Measurements from ENCODE around the gene CEP192. TPM values are rescaled to one million over a fixed set of nuclear protein-coding genes. Genes with fewer than 3 reads are reported as not detected.

CEP192 gene
- total and polyA plus RNA-seq, 2 of the 4 experiments (the other 2 are of a cell fraction): 17.2 to 29.0 TPM

DNA sequence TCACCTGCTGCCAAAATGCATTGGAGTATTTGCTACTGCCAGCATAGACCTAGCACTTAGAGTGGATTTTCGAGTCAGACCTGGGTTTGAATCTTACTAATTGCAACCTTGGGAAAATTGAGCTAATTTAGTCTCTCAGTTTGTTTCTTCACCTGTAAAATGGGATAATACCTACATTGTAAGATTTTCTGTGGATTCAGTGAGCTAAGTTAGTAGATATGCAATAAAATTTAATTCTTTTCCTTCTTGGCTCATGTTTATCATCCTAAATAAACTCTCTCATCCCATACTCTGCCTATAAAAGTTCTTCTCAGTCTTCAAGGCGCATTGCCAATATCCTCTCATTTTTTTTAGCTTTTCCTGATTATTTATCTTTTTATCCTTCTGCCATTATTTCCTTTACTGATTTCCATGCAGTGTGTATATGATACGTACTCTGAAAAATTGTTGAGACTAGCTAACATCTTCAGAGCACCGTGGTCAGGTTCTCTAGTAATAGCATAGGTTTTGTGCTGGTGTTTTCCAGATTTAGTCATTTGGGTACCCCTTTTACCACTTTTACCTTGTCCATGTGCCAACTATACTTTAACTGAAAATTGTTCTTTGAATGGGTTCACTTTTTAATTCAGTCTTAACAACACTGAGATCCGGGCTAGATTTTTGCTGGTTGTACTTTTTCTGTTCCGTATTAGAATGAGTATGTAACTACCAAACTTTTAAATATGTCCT, 7.3 kb downstream of the CEP192 start (continued):
- no peak for TF ChIP-seq POLR2A (IDR thresholded peaks at IDR 0.05; ENCODE audit: low read depth, low read length)

DNA sequence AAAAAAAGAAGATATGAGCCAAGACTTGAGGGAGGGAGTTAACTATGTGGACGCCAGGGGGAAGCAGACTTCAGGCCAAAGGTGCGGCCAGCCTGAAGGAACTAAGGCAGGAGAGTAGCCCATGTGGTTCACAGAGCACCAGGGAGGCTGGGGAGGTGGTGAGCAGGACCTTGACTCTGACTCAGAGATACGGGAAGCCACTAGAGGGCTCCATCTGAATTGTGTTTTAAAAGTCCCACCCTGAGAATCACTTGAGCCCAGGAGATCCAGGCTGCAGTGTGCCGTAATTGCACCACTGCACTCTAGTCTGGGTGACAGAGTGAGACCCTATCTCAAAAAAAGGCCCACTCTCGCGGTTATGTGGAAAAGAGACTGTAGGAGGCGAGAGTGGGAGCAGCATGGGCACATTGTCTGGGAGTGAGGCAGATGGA, 12.3 kb downstream of the CEP192 start:
- peak overlapping the region; percentile 49 for H2AFZ ChIP-seq (replicated peaks; ENCODE audit: low read length, poor library complexity)
- H2AK9ac ChIP-seq (replicated peaks; ENCODE audit: low read depth, low read length, poor library complexity): peak overlapping the region; percentile 90
- intact Hi-C loops (cut with micrococcal nuclease): loop anchor here (1.0 to 10.0 kb wide), 3 partner anchors 156 to 627 kb away; no protein-coding TSS in a partner anchor
- no peak overlapping the region for H3K27ac ChIP-seq (ENCODE audit: insufficient read depth, low read length)
- no peak overlapping the region for H3K23ac ChIP-seq (ENCODE audit: low read depth, low read length)
- no peak overlapping the region for H4K8ac ChIP-seq (ENCODE audit: low read depth in 2 of 2, low read length in 2 of 2)
- no peak overlapping the region for H3K4ac ChIP-seq (ENCODE audit: low read depth, low read length)
- H2AK5ac ChIP-seq (ENCODE audit: low read depth, low read length): no peak overlapping the region
- H3K9me1 ChIP-seq (ENCODE audit: insufficient read depth, low read length): peaks cover 11% of the 10 kb centered on the region; the same call in 1 of the 2 replicates
- H3K4me3 ChIP-seq (ENCODE audit: insufficient read depth, low read depth, low read length): no peak overlapping the region
- H3K56ac ChIP-seq (ENCODE audit: extremely low read depth, insufficient read depth, low read length): no peak overlapping the region
- H2BK20ac ChIP-seq (ENCODE audit: low read depth, low read length): no peak overlapping the region
- H4K5ac ChIP-seq (ENCODE audit: low read depth, low read length): no peak overlapping the region
- peaks cover 1% of the 10 kb centered on the region for H3K36me3 ChIP-seq (ENCODE audit: control insufficient read depth, insufficient read depth, low read length)
- H3K9ac ChIP-seq (ENCODE audit: low read depth, low read length): no peak overlapping the region
- H4K91ac ChIP-seq (ENCODE audit: insufficient read depth, low read depth, low read length): no peak overlapping the region
- 73% methylated on average over 5 of the region's 7 CpGs; no CpG with 5 or more reads in 1 of the 2 experiments for WGBS, 2 experiments (ENCODE audit: extremely low coverage in 2 of 2, insufficient read length in 1 of 2)
- no peak overlapping the region for H3K14ac ChIP-seq (replicated peaks; ENCODE audit: low read depth, low read length)
- in situ Hi-C loops (cut with MboI; ENCODE audit: low sequenced_read_pairs): loop anchor here (25.0 kb wide), 1 partner anchor 634 kb away; no protein-coding TSS in a partner anchor
- peak; percentile 80 for DNase-seq
- no TSS peak for BruUV-seq (replicated peaks)
- dilution Hi-C loops (cut with HindIII; ENCODE audit: low sequenced_read_pairs, unreplicated experiment): no loop called here
- TF ChIP-seq RAD21 (IDR thresholded peaks at IDR 0.05; ENCODE audit: low read length): peak; percentile 47
- TF ChIP-seq, protein P1, sequence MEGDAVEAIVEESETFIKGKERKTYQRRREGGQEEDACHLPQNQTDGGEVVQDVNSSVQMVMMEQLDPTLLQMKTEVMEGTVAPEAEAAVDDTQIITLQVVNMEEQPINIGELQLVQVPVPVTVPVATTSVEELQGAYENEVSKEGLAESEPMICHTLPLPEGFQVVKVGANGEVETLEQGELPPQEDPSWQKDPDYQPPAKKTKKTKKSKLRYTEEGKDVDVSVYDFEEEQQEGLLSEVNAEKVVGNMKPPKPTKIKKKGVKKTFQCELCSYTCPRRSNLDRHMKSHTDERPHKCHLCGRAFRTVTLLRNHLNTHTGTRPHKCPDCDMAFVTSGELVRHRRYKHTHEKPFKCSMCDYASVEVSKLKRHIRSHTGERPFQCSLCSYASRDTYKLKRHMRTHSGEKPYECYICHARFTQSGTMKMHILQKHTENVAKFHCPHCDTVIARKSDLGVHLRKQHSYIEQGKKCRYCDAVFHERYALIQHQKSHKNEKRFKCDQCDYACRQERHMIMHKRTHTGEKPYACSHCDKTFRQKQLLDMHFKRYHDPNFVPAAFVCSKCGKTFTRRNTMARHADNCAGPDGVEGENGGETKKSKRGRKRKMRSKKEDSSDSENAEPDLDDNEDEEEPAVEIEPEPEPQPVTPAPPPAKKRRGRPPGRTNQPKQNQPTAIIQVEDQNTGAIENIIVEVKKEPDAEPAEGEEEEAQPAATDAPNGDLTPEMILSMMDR (conservative IDR thresholded peaks at IDR 0.05; ENCODE audit: low read depth, low read length): peak; percentile 55
- no peak for TF ChIP-seq FOS (IDR thresholded peaks at IDR 0.05; ENCODE audit: low read depth, low read length)
- no peak for TF ChIP-seq BHLHE40 (IDR thresholded peaks at IDR 0.05; ENCODE audit: low read depth, low read length)
- no peak for TF ChIP-seq POLR2A (IDR thresholded peaks at IDR 0.05; ENCODE audit: low read depth, low read length)
- TF ChIP-seq SMC3 (IDR thresholded peaks at IDR 0.05; ENCODE audit: low read depth, low read length): peak; percentile 42; the same call in 1 of the 2 replicates
- no peaks in the 10 kb centered on the region for H3K27me3 ChIP-seq (ENCODE audit: control insufficient read depth, insufficient read depth, low read length)
- no peaks in the 10 kb centered on the region for H3K4me1 ChIP-seq (ENCODE audit: control insufficient read depth, insufficient read depth, low read length)
- H3K4me2 ChIP-seq (ENCODE audit: low read depth, low read length): no peak overlapping the region
- ATAC-seq (ENCODE audit: low read depth): peak; percentile 98
- H2BK15ac ChIP-seq (ENCODE audit: low read depth, low read length): no peak overlapping the region
- peaks cover 4% of the 10 kb centered on the region; the same call in 1 of the 2 replicates for H4K20me1 ChIP-seq (ENCODE audit: insufficient read depth, low read length)
- CTCF ChIA-PET: interaction anchor here (0.6 kb wide), 1 partner anchor 60 kb away, joined by 4 read pairs; no protein-coding TSS in a partner anchor
- H2BK120ac ChIP-seq (ENCODE audit: low read depth, low read length): no peak overlapping the region
- no peak overlapping the region for H2BK5ac ChIP-seq (ENCODE audit: low read depth, low read length, poor library complexity, severe bottlenecking)
- peaks cover 45 to 53% of the 10 kb centered on the region in 2 experiments for H3K79me1 ChIP-seq (ENCODE audit: low read depth in 1 of 2, low read length in 2 of 2)
- no peak overlapping the region for H3K18ac ChIP-seq (ENCODE audit: low read depth, low read length)
- POLR2A ChIA-PET (ENCODE audit: unreplicated experiment): no interaction called here
- H3K9me3 ChIP-seq (ENCODE audit: control insufficient read depth, insufficient read depth, low read length): no peaks in the 10 kb centered on the region

Measured in IMR-90 (cell line).